Measurements from ENCODE around the gene GRIK3.

GRCh38 chr1:36782085-36782484 lies 252.2 kb downstream of the GRIK3 start:
- TF ChIP-seq CTCF (conservative IDR thresholded peaks at IDR 0.05; ENCODE audit: low read length) (no peak), EZH2phosphoT487 (IDR thresholded peaks at IDR 0.05; ENCODE audit: borderline replicate concordance, low read depth, low read length) (no peak)

All from OCI-LY7 (cell line).